Stimulated activated CD4-positive, alpha-beta T cell treated with anti-CD3 and anti-CD28 coated beads, TNF-alpha, amount 100 ng/mL, for 24 hours (primary cell): ENCODE results near the gene KIF16B.
"Not testable (repeated sequence)": the region's sequence is repeated elsewhere in the genome, so short reads cannot be mapped to it uniquely, and the experiment has no call there.

Experiments
- DNase-seq, 3 experiments: peaks; one replicate each; pipeline ENCODE4 v3.0.0-alpha.2; 2020; ENCODE audit warnings: low read depth in 3 of 3

KIF16B gene

DNA sequence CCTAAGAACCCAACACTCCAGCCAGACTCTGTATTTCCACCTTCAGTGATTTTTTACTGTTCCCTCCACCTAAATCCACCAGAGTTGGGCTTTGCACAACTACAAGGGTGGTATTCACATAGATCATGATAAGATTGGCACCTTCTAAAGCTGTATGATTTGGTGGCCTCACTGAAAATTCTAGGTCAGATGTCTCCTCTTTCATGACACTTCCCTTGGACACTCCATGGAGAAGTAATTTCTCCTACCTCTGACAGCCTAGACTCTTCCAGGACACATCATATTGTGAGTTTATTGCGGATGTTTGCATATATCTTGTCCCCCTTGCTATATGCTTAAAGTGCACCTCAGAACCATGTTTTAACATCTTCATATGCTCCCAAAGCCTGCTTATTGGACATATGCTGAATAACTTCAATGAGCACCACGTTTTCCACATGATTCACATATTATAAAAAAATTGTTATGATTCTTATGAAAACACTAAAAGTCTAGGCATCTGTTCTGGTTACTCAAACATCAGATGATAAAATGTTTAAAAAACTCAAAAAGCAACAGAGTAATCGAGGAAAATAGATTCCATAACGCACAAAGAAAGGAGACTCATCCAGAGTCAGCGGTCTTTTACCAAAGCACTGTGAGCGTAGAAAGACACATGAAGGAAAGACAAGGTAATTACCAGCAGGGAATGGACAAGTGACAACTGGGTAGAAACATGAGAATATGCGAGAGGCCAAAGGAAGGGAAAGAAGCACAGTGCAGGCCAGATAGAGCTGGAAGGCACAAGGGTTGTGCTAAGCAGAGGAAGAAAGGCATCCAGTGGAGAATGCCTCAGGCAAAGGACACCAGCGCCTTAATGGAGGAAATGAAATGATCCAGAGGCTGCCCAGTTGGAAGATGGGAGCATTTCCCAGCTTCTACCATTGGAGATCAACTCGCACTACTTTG is 46.5 kb downstream of the KIF16B start:
- no peak for DNase-seq

DNA sequence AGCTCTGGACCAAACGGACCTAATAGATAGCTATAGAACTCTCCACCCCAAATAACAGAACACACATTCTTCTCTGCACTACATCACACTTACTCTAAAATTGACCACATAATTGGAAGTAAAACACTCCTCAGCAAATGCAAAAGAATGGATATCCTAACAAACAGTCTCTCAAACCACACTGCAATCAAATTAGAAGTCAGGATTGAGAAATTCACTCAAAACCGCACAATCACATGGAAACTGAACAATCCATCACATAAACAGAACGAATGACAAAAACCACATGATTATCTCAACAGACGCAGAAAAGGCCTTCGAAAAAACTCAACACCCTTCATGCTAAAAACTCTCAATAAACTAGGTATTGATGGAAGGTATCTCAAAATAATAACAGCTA is 50.6 kb downstream of the KIF16B start:
- DNase-seq, result not testable (repeated sequence)

DNA sequence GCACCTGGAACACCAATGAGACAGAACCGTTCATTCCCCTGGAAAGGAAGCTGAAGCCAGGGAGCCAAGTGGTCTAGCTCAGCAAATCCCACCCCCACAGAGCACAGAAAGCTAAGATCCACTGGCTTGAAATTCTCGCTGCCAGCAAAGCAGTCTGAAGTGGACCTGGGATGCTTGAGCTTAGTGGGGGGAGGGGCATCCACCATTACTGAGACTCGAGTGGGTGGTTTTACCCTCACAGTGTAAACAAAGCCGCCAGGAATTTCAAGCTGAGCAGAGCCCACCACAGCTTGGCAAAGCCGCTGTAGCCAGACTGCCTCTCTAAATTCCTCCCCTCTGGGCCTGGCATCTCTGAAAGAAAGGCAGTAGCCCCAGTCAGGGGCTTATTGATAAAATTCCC is 53.1 kb downstream of the KIF16B start:
- DNase-seq, result no peak

DNA sequence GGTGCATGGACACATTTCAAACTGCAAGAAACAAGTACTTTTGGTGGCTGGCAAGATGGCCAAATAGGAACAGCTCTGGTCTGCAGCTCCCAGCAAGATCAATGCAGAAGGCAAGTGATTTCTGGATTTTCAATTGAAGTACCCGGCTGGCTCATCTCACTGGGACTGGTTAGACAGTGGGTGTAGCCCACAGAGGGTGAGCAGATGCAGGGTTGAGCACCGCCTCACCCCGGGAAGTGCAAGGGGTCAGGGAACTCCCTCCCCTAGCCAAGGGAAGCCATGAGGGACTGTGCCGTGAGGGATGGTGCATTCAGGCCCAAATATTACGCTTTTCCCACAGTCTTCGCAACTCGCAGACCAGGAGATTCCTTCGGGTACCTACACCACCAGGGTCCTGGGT is 53.6 kb downstream of the KIF16B start:
- DNase-seq, result not testable (repeated sequence)

DNA sequence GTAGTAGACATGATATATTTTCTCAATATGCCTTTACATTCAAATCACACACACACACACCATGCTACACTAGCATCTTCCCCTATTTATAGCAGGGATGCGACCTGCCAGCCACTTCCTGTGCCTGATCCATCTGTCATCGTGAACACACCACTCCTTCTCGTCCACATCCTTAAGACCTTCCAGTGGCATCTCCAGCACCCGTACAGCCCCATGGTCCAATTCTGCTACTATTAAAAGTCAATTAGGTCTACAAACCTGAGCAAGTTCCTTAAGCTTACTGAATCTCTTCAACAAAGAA is 54.5 kb downstream of the KIF16B start:
- no peak for DNase-seq

DNA sequence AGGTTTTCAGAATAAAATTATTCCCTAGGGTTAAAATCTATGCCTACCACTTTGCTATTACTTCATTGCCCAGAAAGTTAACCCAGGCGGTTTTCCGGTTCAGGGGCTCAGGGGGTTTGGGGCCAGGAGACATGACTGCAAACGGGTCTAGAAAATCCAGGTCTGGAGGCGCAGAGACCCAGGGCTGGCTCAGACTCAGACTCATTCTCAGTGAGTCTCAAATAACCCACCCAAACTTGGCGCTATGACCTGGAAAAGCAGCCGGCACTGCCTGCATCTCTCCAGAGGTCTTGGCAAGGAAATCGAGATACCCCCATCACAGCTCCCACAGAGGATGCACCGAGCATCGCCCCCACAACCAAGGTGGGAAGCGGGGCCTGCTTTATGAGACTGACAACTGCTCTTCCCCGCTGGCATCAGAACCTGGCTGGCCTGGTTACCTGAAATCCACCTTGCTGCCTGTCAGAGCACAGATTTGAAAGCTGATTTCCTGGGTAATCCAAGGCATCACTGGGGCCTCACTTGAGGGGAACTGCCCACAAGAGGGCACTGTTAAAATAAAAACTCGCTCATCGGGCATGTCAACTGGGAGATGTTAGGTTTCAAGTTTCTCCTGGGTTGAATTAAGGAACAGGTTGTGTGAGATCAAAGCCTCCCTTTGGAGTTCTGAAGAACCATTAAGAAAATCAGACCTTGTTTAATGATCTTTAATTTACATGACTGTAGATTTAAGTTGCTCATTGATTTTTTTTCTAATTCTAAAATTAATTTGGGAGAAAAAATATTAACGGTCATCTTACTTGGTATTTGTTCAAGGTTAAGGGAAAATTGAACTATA is 55.1 kb downstream of the KIF16B start:
- no peak for DNase-seq

DNA sequence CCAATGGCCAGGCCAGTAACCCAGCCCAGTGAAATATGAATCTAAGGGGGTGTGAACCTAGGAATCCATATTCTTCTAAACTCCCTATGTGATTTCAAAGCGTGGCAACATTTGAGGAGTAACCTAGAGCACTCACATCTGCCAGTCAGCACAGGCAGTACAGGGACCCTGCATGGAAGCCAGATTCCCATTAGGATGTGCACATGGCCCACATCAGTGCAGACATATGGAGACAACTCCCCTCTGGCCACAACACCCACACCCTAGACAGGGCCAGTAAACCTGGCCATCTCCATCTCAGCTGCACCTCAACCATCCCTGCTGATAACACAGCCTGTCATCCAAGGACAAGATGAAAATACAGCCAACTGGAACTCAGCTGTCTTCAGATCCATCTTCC is 56.5 kb downstream of the KIF16B start:
- no peak for DNase-seq

DNA sequence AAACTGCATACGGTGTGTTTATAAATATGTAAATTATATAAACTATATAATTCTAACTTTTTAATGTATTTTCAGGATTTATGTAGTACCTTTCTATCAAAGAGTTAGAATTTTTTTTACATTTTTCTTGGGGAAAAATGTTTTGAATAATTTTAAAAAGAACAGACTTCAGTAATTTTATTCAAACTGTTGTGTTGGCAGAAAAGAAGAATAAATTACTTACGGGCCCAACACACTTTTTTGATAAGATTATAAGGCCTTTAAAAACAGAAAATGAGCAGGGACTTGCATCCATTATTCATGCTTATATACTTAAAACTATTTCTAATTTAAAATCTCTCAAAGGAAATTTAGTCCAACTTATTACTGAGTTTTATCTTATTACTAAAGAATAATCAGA is 58.2 kb downstream of the KIF16B start:
- no peak for DNase-seq

DNA sequence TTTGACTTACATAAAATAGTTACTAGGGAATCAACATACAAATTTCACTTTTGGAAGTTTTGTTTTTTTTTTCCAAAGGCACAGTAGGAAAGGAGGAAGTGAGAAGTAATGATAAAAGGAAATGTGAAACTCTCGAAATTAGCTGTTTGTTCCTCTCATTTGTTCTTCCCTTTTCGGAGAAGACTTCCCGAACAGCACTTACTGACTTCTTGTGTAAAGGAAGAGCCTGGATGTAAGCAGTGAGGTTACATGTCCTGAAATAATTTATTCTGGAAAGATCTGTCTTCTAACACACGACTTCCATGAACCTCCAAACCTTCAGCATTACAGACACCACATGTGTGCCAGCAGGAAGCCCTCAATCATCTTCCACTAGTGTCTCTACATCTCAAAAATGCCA is 59.1 kb downstream of the KIF16B start:
- DNase-seq, result no peak

DNA sequence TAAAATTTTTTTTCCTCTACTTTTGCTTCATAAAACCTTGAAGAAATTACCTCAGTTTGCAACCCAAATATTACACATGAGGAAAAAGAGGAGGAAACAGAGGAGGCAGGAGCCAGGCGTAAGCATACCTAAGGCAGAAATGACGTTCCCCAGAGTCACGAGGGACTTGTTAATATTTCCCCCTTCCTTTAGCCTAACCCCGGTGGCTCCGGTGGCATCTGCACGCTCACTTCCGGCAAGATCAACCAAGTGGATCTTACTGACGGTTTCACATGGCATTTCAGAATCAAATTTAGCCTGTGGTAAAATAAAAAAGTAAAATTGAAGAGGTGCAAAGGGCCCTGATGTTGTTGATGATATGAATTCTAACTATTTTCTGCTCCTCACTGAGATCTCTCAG is 67.4 kb downstream of the KIF16B start:
- DNase-seq, result no peak

DNA sequence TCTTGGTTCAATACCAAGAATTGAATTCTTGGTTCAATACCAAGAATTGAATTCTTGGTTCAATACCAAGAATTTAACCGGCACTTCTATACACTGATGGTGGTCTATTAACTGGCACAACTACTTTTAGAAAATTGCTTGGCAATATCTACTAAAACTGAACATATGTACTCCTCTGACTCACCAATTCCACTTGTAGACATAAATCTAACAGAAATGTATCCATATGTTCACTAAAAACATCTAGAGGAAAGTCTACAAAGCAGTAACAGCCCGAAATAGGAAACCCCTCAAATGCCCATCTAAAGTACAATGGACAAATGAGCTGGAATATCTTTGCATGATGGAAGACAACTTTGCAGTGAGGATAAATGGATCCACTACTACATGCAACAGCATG is 71.9 kb downstream of the KIF16B start:
- no peak for DNase-seq

DNA sequence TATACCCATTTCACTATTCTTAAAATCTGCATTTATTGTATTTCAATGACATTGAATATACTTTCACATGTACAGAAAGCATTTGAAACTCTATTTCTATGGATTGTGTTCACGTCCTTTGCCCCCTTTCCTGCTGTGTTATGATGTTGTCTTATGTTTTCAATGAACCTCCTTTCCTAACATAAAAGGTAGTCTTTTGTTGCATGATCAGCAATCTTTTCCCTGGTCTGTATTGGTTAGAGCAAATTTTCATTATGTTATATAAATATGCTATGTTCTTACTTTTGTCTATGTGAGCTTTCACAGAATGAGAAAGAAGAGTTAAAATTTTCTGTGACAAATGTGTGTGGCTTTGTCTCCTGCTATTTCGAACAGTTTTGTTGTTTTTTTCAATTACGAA is 73.1 kb downstream of the KIF16B start:
- DNase-seq, result no peak

DNA sequence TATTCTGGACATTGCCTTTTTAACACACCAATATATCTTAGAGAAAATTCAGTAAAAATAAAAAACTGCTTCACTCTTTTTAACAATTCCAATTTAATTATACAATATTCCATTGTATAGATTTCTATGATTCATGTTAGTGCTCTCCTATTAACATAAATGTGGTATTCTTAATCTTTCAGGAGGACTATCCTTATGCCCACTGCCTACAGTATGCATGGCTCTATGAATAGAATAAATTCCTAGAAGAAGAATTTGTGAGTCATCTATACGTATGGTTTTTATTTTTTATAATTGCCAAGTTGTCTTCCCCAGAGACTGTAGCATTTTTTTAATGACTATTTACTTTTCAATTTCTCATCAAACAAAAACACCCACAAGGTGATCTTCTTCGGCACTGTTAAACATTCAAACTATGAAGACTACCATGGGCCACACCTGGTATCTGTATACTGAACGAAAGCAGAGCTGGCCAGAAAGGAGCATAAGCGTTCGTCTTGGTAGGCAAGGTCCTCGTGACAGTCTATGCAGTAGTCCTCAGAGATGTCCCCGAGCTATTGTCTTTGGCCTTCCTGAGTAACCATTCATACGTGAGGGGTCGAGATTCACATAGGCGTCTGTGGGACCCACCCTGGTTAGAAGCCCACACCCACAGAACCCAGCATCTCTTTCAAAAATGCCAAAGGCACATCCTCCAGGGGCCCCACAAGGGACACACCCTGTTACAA is 74.6 kb downstream of the KIF16B start:
- DNase-seq, result no peak

DNA sequence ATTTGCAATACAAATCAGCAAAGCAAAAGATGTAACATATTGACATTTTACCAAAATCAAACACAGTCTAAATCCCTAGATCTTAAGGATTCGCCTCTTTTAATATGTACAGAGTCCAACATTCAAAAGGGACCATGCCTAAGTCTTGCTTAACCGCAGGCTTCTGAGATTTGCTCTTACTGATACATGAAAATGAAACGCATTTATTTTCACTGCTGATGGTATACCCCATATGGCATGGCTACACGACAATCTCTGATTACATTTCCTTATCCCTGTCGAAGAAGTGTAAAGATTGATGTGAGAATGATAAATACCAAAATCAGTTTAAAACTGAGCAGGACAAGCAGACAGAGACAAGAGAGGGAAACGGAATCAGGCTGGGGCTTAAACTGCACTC is 75.4 kb downstream of the KIF16B start:
- no peak for DNase-seq

DNA sequence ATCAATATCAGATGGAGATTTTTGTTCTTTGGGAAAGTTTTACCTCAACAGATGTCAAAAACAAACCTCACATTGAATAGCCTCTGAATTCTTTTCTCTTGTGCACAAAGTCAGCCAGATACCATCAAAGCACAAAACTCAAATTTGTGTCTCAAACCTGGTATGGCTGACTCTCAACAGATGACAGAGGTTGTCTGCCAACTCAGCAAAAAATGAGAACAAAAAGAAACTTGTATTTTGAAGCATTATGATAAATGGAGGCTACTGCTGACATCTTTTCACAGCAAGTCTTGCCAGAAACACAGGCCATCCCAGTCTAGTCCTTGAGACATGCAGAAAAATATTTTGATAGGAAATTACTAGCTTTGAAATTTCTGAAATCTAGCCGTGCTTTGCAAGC is 79.8 kb downstream of the KIF16B start:
- DNase-seq, result no peak

DNA sequence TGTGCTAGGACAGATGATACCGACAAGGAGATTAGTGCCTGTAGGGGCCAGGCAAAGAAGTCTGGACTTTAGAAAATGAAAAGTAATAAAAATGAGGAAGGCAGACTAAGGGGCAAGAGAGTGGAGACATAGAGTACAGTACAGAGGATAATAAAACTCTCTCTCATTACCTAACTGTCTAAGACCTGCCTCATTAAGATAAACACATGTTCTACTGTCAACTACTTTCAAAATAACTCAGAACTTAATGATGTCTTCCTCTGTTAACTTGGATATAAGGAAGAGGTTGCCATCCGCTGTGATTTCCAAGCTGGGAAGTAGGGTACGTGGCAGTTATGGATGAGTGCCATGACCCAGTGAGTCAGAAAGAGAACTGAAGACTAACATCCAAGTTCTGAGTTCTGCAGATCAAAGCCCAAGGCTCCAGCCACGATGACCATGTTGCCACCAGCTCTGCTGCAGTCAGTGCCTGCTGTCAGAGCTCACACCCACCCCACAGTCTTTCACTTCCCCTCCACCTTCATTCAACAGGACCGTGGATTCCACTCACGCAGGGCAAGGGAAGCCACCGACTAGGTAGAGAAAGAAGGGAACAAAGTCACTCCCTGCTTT is 81.8 kb downstream of the KIF16B start:
- DNase-seq, result no peak

DNA sequence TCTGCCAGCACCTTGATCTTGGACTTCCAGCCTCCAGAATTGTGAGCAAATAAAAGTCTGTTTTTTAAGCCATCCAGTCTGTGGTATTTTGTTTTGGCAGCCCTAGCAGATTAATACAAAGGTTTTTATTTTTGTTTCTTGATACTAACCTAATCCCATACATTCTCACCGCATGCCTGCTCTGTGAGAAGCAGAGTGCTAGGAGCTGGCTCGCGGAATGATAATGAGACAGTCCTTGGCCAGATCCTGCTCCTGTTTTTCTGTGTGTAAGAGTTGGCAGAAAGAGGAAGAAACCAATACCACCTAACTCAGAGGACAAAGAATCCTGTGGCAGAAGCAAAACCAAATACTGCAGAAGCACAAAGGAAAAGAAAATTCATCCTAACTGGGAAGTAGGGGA is 82.6 kb downstream of the KIF16B start:
- no peak for DNase-seq

DNA sequence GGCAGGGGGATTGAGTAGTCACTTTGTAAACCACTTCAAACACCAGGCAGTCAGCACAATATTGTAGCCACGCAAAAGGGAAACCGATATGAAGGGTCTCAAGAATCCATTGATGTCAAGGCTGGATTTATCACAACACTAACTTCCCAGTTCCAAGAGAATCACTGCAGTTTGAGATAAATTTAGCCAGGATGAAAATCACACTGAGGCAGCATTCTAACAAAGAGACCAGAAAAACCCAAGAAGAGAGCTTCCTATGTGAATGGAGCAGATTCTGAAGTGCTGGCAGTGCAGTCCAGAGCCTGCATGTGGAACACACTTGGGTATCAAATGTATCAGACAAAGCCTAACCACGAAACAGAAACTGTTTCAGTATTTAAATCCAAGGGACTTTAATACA is 84.6 kb downstream of the KIF16B start:
- DNase-seq, result no peak

DNA sequence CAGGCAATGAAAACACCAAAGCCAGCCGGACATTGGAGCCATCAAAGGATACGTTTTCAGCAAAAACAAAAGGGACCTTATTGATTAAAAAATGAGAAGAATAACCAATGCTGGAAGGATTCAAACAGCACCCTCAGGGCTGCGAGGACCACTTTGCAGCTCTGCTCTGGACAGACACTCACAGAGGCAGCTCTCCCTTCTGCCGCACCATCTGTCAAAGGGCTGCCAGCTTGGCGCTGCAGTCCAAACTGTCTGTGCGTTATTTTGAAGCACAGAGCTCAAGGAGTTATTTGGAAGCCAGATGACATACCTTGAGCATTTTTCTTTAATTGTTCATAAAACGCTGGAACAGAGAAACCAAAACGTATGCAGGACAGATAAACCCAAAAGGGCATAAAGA is 85.2 kb downstream of the KIF16B start:
- DNase-seq, result no peak

DNA sequence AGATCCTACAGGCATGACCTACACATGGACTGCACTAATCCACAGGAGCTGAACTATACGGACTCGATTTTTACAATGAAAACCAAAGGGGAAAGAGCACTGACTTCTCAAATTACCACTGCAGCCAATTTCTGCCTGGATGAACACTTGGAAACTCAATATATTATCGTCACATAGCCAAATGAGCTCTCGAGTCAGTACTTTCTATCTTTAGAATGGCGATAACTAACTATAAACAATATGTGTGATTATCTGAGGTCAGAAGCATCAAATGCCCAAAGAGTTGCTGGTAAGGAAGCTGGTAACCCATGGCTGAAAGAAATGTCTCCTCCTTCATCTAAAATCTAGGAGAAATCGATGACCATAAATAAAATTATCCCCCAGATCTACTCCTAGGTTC is 86.7 kb downstream of the KIF16B start:
- DNase-seq, result no peak

DNA sequence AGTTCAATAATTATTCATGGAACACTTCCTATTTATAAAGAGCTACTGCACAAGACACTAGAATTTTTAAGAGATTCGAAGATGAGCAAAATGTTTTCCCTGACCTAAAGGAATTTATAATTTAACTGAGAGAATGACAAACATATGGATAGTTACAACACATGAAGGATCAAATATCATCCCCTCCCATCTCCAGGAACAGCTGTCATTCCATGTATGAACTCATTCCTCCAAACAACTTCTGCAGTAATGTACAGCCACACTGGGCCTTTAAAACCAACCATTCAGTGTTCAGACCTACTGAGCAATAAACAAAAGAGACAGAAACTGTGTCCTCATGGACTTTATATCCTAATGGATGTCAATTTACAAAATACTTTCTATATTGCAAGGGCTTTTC is 87.8 kb downstream of the KIF16B start:
- DNase-seq, result no peak

DNA sequence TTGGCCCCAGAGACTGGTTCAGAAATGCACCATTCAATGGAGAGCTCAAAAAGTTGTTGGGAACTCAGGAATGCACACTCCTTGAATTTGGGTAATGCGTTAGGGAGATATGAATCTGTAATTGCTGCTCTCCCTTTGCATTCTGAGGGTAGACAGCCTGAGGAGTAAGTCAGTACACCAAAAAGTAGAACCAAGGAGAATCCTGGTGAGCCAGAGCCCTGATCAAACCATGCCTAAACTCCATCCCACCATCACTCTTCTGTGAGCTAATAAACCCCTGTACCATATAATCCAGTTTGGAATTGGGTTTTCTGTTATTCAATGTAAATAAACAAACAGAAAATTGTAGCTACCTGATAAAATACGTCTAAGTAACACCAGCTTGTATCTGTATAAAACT is 90.2 kb downstream of the KIF16B start:
- no peak for DNase-seq
